ENCODE results near the gene KLF7.

Gene KLF7

DNA sequence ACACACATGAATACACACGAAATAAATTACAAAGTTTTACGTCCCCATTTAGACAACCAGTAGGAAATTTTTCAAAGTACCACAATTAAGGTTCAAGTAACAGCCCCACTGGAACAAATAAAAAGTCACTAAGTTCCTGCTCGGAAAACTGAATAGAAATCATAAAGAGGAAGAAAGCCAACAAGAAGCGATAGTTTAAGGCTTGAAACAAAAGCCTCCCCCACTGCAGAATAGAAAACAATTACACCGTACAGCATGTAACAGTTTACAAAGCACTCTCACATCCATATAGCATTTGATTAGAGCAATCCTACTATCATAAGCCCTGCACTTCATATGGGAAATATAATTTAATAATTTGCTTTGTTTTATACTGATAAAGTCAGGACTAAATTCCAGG lies 15.5 kb downstream of the KLF7 start:
- no peak for DNase-seq
- no peaks in the 10 kb centered on the region for H3K27me3 ChIP-seq (ENCODE audit: insufficient read depth, low read depth, severe bottlenecking)
- no peak overlapping the region for H3K4me3 ChIP-seq (ENCODE audit: low read depth, low read length)
- no peaks in the 10 kb centered on the region for H3K9me3 ChIP-seq (ENCODE audit: severe bottlenecking)
- peaks cover 2% of the 10 kb centered on the region; the same call in 1 of the 2 replicates for H3K36me3 ChIP-seq
- TF ChIP-seq, protein P1, sequence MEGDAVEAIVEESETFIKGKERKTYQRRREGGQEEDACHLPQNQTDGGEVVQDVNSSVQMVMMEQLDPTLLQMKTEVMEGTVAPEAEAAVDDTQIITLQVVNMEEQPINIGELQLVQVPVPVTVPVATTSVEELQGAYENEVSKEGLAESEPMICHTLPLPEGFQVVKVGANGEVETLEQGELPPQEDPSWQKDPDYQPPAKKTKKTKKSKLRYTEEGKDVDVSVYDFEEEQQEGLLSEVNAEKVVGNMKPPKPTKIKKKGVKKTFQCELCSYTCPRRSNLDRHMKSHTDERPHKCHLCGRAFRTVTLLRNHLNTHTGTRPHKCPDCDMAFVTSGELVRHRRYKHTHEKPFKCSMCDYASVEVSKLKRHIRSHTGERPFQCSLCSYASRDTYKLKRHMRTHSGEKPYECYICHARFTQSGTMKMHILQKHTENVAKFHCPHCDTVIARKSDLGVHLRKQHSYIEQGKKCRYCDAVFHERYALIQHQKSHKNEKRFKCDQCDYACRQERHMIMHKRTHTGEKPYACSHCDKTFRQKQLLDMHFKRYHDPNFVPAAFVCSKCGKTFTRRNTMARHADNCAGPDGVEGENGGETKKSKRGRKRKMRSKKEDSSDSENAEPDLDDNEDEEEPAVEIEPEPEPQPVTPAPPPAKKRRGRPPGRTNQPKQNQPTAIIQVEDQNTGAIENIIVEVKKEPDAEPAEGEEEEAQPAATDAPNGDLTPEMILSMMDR (IDR thresholded peaks at IDR 0.05; ENCODE audit: low read depth, low read length) = no peak
- no peak overlapping the region for H3K27ac ChIP-seq

DNA sequence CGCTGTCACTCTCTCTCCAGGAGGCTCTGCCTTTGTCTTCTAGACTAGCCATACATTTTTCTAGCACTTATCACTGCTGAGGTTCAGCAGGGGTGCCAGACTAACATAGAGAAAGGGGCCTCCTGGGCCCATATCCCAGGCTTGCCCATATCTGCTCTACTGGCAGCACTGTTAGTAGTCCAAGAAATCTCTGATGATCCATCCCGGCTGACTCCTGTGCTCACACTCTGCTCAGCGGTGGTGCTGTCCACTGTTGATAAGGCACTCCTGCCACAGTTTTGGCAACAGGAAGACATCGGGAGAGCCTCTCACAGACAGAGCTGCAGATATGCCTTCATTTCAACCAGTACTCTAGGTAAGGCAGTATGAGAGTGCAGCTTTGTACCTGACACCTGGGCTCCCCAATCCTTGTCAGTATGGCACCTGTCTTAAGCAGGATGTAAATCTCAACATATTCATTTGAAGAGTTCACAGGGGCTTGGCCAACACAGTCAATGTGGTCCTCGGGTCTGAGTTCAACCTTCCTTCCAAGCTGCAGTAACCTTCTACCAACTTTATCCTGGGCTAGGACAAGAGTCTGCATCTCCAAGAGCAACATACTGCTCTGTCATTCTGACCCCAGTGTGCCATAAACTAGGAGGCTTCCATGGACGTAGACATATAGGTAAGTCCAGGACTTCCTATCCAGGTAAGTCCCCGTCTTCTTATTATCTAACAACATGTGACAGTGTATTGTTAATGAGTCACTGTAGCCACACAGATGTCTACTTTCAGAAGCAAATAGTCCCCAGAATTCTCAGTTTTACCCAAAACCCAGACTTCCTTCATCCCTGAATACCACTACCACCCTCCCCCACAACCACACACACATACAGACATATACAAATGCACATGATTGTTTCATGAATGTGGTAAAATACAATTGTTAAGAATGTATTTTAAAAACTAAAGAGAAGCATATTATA lies 16.2 kb downstream of the KLF7 start:
- H3K27ac ChIP-seq = no peak overlapping the region
- TF ChIP-seq, protein P1 (IDR thresholded peaks at IDR 0.05; ENCODE audit: low read depth, low read length) = no peak
- H3K4me3 ChIP-seq (ENCODE audit: low read depth, low read length) = no peak overlapping the region

DNA sequence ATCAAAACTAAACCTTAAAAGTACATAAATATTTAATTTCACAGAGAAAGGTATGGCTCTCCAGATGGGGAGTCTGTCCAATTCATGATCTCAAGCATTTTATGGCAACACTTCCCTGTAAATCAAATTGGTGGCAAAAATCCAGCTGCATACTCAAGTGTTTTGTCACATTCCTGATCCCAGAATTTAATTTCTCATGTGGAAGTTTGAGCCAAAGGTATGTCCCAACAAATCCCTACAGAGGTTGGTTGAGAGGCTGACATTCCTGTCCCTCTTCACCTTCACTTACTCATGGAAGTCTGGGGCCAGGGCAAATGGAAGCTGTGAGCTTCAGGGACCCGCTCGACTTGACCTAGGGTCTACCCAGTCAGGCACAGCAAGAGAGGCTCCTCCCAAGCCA lies 17.7 kb downstream of the KLF7 start:
- TF ChIP-seq, protein P1 (IDR thresholded peaks at IDR 0.05; ENCODE audit: low read depth, low read length) = no peak
- H3K27me3 ChIP-seq (ENCODE audit: insufficient read depth, low read depth, severe bottlenecking) = no peaks in the 10 kb centered on the region
- H3K9me3 ChIP-seq (ENCODE audit: severe bottlenecking) = no peaks in the 10 kb centered on the region
- no peaks in the 10 kb centered on the region for H3K36me3 ChIP-seq
- H3K27ac ChIP-seq = no peak overlapping the region
- no peak for DNase-seq
- H3K4me3 ChIP-seq (ENCODE audit: low read depth, low read length) = no peak overlapping the region

More for the DNA sequence above, 16.2 kb downstream of the KLF7 start:
- no peak for DNase-seq
- no peaks in the 10 kb centered on the region for H3K9me3 ChIP-seq (ENCODE audit: severe bottlenecking)
- H3K36me3 ChIP-seq = no peaks in the 10 kb centered on the region
- no peaks in the 10 kb centered on the region for H3K27me3 ChIP-seq (ENCODE audit: insufficient read depth, low read depth, severe bottlenecking)

DNA sequence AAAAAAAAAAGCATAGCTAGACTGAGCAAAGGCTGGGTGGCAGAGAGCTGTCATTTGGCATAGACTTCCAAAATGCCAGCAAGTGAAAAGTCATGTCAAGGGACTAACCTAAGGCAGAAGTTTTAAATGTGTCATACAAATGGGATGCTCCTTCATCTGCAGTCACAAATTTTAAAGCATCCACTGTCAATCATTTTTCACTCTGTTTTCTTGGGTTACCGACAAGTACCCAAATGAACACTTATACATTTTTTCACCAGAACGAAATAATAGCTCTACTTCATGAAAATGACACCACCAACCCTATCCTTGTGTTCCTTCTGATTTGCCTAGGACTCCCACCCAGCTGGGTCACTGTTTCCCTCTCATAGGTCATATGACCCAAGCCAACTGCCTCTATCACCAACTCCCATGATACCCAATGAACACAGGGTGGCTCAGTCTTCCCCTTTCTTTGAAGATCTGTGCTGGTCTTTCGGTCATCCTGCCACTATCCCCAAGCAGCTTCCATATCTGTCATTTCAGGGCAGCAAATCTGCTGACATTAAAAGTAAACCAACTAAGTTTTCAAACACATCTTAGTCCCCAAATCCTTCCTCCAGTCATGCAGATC lies 21.5 kb downstream of the KLF7 start:
- H3K27ac ChIP-seq = no peak overlapping the region
- no peak overlapping the region for H3K4me3 ChIP-seq (ENCODE audit: low read depth, low read length)
- H3K27me3 ChIP-seq (ENCODE audit: insufficient read depth, low read depth, severe bottlenecking) = no peaks in the 10 kb centered on the region
- DNase-seq = no peak
- no peaks in the 10 kb centered on the region for H3K9me3 ChIP-seq (ENCODE audit: severe bottlenecking)
- TF ChIP-seq, protein P1 (IDR thresholded peaks at IDR 0.05; ENCODE audit: low read depth, low read length) = no peak
- no peaks in the 10 kb centered on the region for H3K36me3 ChIP-seq

DNA sequence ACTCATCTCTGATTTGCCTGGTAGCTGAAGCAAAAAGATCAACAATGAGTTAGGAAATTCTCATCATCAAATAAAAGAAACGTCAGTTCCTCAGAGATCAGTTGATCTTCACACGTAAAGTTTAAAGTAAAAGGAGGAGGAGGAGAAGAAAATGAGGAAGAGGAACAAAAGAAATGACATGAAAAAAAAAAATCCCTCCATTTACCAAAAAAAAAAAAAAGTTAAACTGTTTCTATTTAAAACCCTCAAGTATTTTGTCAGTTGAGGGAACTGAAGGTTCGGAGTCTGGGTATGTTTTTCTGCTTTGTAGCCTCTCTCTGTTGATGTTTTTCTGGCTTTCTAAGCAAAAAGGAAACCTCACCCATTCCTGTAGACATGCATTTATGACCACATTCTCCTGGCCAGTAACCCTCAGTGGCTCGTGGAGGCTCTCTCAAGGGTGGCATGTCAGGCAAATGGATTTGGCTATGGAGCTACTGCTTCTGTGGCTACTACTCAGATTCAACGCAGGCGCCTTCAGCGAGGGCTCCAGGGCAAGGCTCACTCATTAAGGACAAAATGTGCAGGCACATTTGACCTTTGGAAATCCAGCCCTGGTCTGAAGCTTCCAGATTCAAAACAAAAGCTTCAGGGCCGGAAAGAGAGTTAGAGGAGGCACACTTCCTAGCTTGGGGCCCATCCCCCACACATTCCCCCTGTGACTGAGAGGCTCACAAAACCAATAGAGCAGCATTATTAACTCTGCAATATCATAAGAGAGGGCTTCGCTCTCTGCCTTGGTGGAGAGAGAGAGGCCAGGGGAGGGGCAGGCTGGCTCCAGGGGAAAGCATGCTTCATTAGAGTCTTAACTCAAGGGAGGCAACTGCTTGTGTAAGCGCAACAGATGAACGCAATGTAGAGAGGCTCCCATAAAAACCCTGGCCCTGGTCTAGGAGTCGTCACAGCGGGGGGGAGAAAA lies 22.3 kb downstream of the KLF7 start:
- no peaks in the 10 kb centered on the region for H3K36me3 ChIP-seq
- no peaks in the 10 kb centered on the region for H3K9me3 ChIP-seq (ENCODE audit: severe bottlenecking)
- H3K27ac ChIP-seq = no peak overlapping the region; the same call in 1 of the 2 replicates
- TF ChIP-seq, protein P1 (IDR thresholded peaks at IDR 0.05; ENCODE audit: low read depth, low read length) = no peak
- H3K27me3 ChIP-seq (ENCODE audit: insufficient read depth, low read depth, severe bottlenecking) = no peaks in the 10 kb centered on the region
- no peak for DNase-seq
- H3K4me3 ChIP-seq (ENCODE audit: low read depth, low read length) = no peak overlapping the region

All from WERI-Rb-1 (cell line).